K562 (cell line): ENCODE results near the gene MEAF6. TPM values are rescaled to one million over a fixed set of nuclear protein-coding genes. Genes with fewer than 3 reads are reported as not detected.

Experiments
- ARID1B ChIP-seq: fragments of 450-650 bp; IDR thresholded peaks from 2 replicates; pipeline ENCODE4 v1.6.1; 2016; ENCODE audit warnings: antibody characterized with exemption, mild to moderate bottlenecking, inconsistent platforms
- CREB3L1 ChIP-seq: fragments of 450-650 bp; IDR thresholded peaks from 2 replicates; pipeline ENCODE4 v1.6.1; 2014; ENCODE audit warnings: low read depth, mild to moderate bottlenecking, moderate library complexity, borderline replicate concordance
- DIDO1 ChIP-seq: fragments of 450-650 bp; IDR thresholded peaks from 2 replicates; pipeline ENCODE4 v1.6.1; 2016; ENCODE audit warnings: low read depth, missing biosample characterization, missing genetic modification characterization
- FOXM1 ChIP-seq, 2 experiments: fragments of 450-650 bp in 1 of 2; sonication (generic) in 1 of 2; formaldehyde crosslinking in 1 of 2; IDR thresholded peaks; 2 replicates each; pipeline versions ENCODE4 v1.6.1 to v1.9.0; 2017 to 2022; ENCODE audit warnings: low read depth in 2 of 2, mild to moderate bottlenecking in 2 of 2, missing genetic modification reagents in 1 of 2, moderate library complexity in 1 of 2
- KDM5B ChIP-seq: fragments of 200-600 bp; sonication (generic); IDR thresholded peaks from 2 replicates; pipeline ENCODE4 v1.6.1; 2012; ENCODE audit warnings: low read depth, mild to moderate bottlenecking, moderate library complexity, low read length, control low read depth, inconsistent platforms; ENCODE audit not compliant: insufficient replicate concordance
- TCF3 ChIP-seq: sonication (generic); formaldehyde crosslinking; IDR thresholded peaks from 2 replicates; pipeline ENCODE4 v1.4.0; 2020; ENCODE audit warnings: mild to moderate bottlenecking, missing genetic modification reagents
- THAP7 ChIP-seq: fragments of 250-450 bp; sonication (Bioruptor Pico); IDR thresholded peaks from 2 replicates; pipeline ENCODE4 v1.5.0; 2021
- TRIM24 ChIP-seq, 2 experiments: fragments of 450-650 bp; IDR thresholded peaks; 2 replicates each; pipeline ENCODE4 v1.6.1; 2016
- ZNF316 ChIP-seq: fragments of 450-650 bp; IDR thresholded peaks from 2 replicates; pipeline ENCODE4 v1.6.1; 2016
- ZNF75A ChIP-seq: fragments of 450-650 bp; formaldehyde crosslinking; IDR thresholded peaks from 2 replicates; pipeline ENCODE4 v1.4.0; 2020; ENCODE audit warnings: mild to moderate bottlenecking
- polyA plus RNA-seq, 8 experiments: library from polyadenylated mRNA; depleted of rRNA in 4 of 8; stranded (reverse) in 5 of 8; unstranded in 3 of 8; fragments of >200 nt; fragmentation: Nextera tagmentation in 2 of 8; fragmentation: Illumina TruSeq in 1 of 8; extraction: Ambion mirVana in 2 of 8; extraction: Trizol in 1 of 8; gene quantifications; 2 replicates each; pipeline versions ENCODE4 v1.2.1 to v1.2.3, GENCODE V29; 2011 to 2014; ENCODE audit warnings: inconsistent platforms in 1 of 8, missing spikeins in 1 of 8
- total RNA-seq, 7 experiments: library from RNA; depleted of rRNA in 6 of 7; stranded (reverse); fragments of >200 nt in 6 of 7; fragmentation: Illumina TruSeq in 2 of 7; extraction: Trizol in 2 of 7; gene quantifications; 2 replicates each; pipeline versions ENCODE4 v1.2.1 to v1.2.3, GENCODE V29; 2011 to 2021; ENCODE audit warnings: low replicate concordance in 1 of 7
- TF ChIP-seq, protein P1 (sequence below): fragments of 200-800 bp; sonication (Bioruptor generic); IDR thresholded peaks from 2 replicates; pipeline ENCODE4 v1.6.1; 2017; ENCODE audit warnings: missing genetic modification characterization, missing compliant biosample characterization
- TF ChIP-seq, protein P2 (sequence below), 2 experiments: IDR thresholded peaks in 1 of 2; conservative IDR thresholded peaks in 1 of 2; 2 replicates each; pipeline ENCODE4 v1.6.1; 2016; ENCODE audit warnings: low read depth in 2 of 2, mild to moderate bottlenecking in 1 of 2, missing compliant biosample characterization in 1 of 2, missing genetic modification characterization in 1 of 2, moderate library complexity in 1 of 2

MEAF6 gene
- total and polyA plus RNA-seq, 9 of the 15 experiments (the other 6 are each of a cell fraction or from before 2014, with no cell fraction given) = 55.0 to 151 (median 92.3) TPM

DNA sequence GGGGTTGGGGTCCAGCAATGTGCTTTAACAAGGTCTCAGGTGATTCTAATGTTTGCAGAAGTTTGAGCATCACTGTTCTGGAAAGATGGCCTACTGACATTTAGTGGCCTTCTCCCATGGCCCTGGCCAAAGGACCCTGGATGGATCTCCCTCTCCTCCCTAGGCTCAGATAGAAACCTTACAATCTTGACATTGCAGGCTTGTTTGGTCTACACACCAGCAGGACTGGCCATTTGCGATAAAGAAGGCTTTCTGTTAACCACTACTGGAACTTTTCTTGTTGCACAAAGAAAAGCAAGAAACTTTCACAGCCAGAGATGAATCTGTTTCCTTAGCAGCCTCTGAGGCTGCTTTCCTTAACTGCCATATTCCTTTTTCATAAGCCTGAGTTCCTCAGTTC lies 48.4 kb upstream of the MEAF6 start (continued):
- TF ChIP-seq DIDO1 (no peak), ARID1B (peak; percentile 95), CREB3L1 (no peak), KDM5B (no peak), THAP7 (CRISPR knock-in tag) (no peak), ZNF316 (no peak), TCF3 (peak; percentile 98), ZNF75A (CRISPR knock-in tag) (no peak), TRIM24 (IDR thresholded peaks at IDR 0.05) (peak; percentile 38 to 52; a peak in 1 of 4 replicates), FOXM1 (IDR thresholded peaks at IDR 0.05; ENCODE audit: low read depth) (peak; percentile 77), FOXM1 (CRISPR knock-in tag; IDR thresholded peaks at IDR 0.05; ENCODE audit: low read depth) (no peak)
- TF ChIP-seq, protein P1, sequence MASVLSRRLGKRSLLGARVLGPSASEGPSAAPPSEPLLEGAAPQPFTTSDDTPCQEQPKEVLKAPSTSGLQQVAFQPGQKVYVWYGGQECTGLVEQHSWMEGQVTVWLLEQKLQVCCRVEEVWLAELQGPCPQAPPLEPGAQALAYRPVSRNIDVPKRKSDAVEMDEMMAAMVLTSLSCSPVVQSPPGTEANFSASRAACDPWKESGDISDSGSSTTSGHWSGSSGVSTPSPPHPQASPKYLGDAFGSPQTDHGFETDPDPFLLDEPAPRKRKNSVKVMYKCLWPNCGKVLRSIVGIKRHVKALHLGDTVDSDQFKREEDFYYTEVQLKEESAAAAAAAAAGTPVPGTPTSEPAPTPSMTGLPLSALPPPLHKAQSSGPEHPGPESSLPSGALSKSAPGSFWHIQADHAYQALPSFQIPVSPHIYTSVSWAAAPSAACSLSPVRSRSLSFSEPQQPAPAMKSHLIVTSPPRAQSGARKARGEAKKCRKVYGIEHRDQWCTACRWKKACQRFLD (CRISPR knock-in tag) = no peak
- TF ChIP-seq, protein P2, sequence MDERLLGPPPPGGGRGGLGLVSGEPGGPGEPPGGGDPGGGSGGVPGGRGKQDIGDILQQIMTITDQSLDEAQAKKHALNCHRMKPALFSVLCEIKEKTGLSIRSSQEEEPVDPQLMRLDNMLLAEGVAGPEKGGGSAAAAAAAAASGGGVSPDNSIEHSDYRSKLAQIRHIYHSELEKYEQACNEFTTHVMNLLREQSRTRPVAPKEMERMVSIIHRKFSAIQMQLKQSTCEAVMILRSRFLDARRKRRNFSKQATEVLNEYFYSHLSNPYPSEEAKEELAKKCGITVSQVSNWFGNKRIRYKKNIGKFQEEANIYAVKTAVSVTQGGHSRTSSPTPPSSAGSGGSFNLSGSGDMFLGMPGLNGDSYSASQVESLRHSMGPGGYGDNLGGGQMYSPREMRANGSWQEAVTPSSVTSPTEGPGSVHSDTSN (CRISPR knock-in tag; IDR thresholded peaks at IDR 0.05; ENCODE audit: low read depth) = no peak
- TF ChIP-seq, protein P2 (tag; conservative IDR thresholded peaks at IDR 0.05; ENCODE audit: low read depth) = no peak
